Kidney (tissue), 14 donors: ENCODE results near the gene NBL1. TPM values are rescaled to one million over a fixed set of nuclear protein-coding genes. Genes with fewer than 3 reads are reported as not detected.

Experiments
- DNase-seq, 5 donors: peaks; one replicate each; pipeline ENCODE4 v3.0.0-alpha.2; 2013 to 2020
- FAIRE-seq: peaks from 2 replicates; lab custom pipeline; 2012; peaks lifted over from hg19 to GRCh38; lab: Jason Lieb, UNC
- H3K27ac ChIP-seq, 2 donors: one replicate each; pipeline ENCODE4 v1.7.0; 2013; ENCODE audit warnings: low read depth in 2 of 2, low read length in 2 of 2, inconsistent platforms in 1 of 2
- H3K27me3 ChIP-seq: one replicate; pipeline ENCODE4 v1.7.1; 2013; ENCODE audit warnings: low read length, inconsistent platforms; ENCODE audit not compliant: control insufficient read depth, insufficient read depth
- H3K36me3 ChIP-seq, 3 donors: one replicate each; pipeline versions ENCODE4 v1.7.0 to v1.7.1; 2013; ENCODE audit warnings: low read length in 3 of 3, control low read depth in 1 of 3, inconsistent platforms in 1 of 3; ENCODE audit not compliant: insufficient read depth in 3 of 3, control insufficient read depth in 2 of 3
- H3K4me1 ChIP-seq, 3 donors: one replicate each; pipeline versions ENCODE4 v1.7.0 to v1.7.1; 2013; ENCODE audit warnings: low read length in 3 of 3, inconsistent platforms in 1 of 3, low read depth in 1 of 3; ENCODE audit not compliant: control insufficient read depth in 2 of 3, insufficient read depth in 2 of 3
- H3K4me3 ChIP-seq, 3 donors: one replicate each; pipeline versions ENCODE4 v1.7.0 to v1.8.1; 2013; ENCODE audit warnings: low read length in 3 of 3, control low read depth in 1 of 3, inconsistent platforms in 1 of 3
- H3K9ac ChIP-seq, 3 donors: one replicate each; pipeline versions ENCODE4 v1.7.0 to v1.7.1; 2013; ENCODE audit warnings: low read length in 3 of 3, control low read depth in 1 of 3, inconsistent platforms in 1 of 3
- H3K9me3 ChIP-seq, 3 donors: one replicate each; pipeline versions ENCODE4 v1.7.0 to v1.7.1; 2013; ENCODE audit warnings: low read length in 3 of 3, control low read depth in 1 of 3, inconsistent platforms in 1 of 3; ENCODE audit not compliant: control insufficient read depth in 2 of 3, insufficient read depth in 1 of 3
- intact Hi-C: fragments of 100-400 bp; cut with DNase I; formaldehyde crosslinking; loops from one replicate; pipeline ENCODE4 v1.11.1; 2022
- polyA plus RNA-seq: library from polyadenylated mRNA; stranded (reverse); fragments of 350-450 nt; fragmentation: Illumina TruSeq; extraction: RNeasy Lipid Tissue Mini Kit (QIAGEN cat#74804); gene quantifications from one replicate; pipeline ENCODE4 v1.2.3, GENCODE V29; 2014; ENCODE audit warnings: low read depth, low replicate concordance; ENCODE audit not compliant: insufficient read depth
- total RNA-seq: library from RNA; stranded (reverse); fragmentation: NEBNext Ultra II Directional; extraction: Animal tissue kit (Norgen Biotek cat#: 25700); gene quantifications from one replicate; pipeline ENCODE4 v1.2.1, GENCODE V29; 2021
- TF ChIP-seq, protein P1 (sequence below): IDR thresholded peaks from 3 replicates; pipeline ENCODE4 v1.5.1; 2012; ENCODE audit warnings: mild to moderate bottlenecking, moderate library complexity, borderline replicate concordance; ENCODE audit not compliant: insufficient read depth; ENCODE audit errors: extremely low read depth
- donor health status: control.
- donor health status: control.
- donor health status: control.
- donor health status: control.
- donor health status: control.
- donor health status: DM: yes; HTN: yes; CAD: no.
- donor health status: Normal renal cell carcinoma (clear cell type).

NBL1 gene
- total and polyA plus RNA-seq, 2 donors from 2014 or later = 47.4 to 141 TPM

DNA sequence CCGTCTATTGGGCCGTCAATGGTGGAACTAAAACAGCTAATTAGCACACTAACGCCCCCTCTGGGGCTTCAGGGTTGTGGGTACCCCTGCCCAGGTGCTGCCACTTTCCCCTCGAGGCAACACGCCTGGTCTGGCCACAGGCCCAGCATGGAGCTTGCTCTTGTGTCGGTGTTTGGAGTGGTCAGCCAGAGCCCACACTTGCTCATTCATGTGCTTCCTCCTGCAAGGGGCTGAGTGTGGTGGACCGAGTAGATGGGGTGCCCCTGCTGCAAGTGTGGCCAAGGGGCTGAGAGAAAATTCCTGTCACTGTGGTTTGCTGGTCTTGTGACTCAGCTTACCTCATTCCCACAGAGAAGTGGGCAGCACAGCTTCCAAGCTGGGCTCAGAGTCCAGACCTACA lies 46.2 kb downstream of the NBL1 start:
- intact Hi-C loops = no loop called here
- Histone ChIP-seq H3K9ac (no peak overlapping the region), H3K4me1 (no peaks in the 10 kb centered on the region), H3K9me3 (no peaks in the 10 kb centered on the region), H3K4me3 (no peak overlapping the region), H3K27me3 (no peaks in the 10 kb centered on the region), H3K36me3 (peaks cover 0 to 13% (median 8%) of the 10 kb centered on the region in 3 donors), H3K27ac (no peak overlapping the region)
- TF ChIP-seq, protein P1, sequence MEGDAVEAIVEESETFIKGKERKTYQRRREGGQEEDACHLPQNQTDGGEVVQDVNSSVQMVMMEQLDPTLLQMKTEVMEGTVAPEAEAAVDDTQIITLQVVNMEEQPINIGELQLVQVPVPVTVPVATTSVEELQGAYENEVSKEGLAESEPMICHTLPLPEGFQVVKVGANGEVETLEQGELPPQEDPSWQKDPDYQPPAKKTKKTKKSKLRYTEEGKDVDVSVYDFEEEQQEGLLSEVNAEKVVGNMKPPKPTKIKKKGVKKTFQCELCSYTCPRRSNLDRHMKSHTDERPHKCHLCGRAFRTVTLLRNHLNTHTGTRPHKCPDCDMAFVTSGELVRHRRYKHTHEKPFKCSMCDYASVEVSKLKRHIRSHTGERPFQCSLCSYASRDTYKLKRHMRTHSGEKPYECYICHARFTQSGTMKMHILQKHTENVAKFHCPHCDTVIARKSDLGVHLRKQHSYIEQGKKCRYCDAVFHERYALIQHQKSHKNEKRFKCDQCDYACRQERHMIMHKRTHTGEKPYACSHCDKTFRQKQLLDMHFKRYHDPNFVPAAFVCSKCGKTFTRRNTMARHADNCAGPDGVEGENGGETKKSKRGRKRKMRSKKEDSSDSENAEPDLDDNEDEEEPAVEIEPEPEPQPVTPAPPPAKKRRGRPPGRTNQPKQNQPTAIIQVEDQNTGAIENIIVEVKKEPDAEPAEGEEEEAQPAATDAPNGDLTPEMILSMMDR = no peak
- no peak for DNase-seq
- FAIRE-seq = no peak

DNA sequence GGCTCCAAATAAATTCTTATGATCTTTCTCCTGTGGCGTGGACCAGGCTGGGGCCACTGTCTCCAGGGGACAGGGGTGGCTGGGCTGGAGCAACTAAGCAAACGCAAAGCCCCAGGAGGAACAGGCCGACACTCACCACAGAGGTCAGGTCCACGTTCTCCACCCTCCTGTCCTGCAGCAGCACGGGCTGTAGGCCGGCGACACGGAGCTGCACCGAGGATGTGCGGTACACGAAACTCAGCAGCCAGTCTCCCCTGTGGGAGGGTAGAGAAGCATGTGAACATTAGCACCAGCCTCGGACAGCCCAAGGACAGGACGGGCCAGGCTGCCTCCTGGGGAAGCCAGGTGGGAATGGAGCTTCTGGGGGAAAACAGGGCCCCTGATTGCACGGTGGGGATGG lies 50.2 kb downstream of the NBL1 start:
- peaks cover 0 to 7% (median 6%) of the 10 kb centered on the region in 3 donors for H3K36me3 ChIP-seq
- intact Hi-C loops = no loop called here
- no peaks in the 10 kb centered on the region for H3K27me3 ChIP-seq
- no peaks in the 10 kb centered on the region for H3K4me1 ChIP-seq
- DNase-seq (no peak), FAIRE-seq (no peak)
- TF ChIP-seq, protein P1 = no peak
- no peaks in the 10 kb centered on the region for H3K9me3 ChIP-seq
- H3K27ac ChIP-seq = no peak overlapping the region
- no peak overlapping the region for H3K4me3 ChIP-seq
- H3K9ac ChIP-seq = no peak overlapping the region

DNA sequence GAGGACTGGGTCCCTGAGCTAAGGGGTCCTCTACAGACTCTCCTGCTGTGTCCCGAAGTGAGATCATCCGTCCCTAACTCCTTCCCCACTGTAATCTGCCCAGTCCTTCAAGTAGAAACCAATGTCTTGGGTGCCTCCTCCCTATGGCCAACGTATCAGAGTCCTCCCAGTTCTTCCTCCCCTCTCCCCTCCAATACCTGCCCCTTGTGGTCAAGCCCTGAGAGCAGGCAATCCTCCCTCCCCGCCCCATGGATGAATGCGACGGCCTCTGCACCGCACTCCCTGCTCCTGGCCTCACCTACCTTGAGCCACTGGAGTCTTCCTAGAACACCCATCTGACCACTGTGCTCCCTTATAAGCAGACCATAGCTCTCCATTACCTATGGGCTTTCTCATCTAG lies 51.7 kb downstream of the NBL1 start:
- no peak overlapping the region for H3K4me3 ChIP-seq

More for the DNA sequence above, 51.7 kb downstream of the NBL1 start:
- no peak for DNase-seq
- Histone ChIP-seq H3K27ac (no peak overlapping the region), H3K9me3 (no peaks in the 10 kb centered on the region), H3K27me3 (no peaks in the 10 kb centered on the region), H3K36me3 (peaks cover 0 to 9% (median 6%) of the 10 kb centered on the region in 3 donors), H3K9ac (no peak overlapping the region), H3K4me1 (no peaks in the 10 kb centered on the region)
- FAIRE-seq = no peak
- TF ChIP-seq, protein P1 = no peak
- intact Hi-C loops = no loop called here
